HG03432 (cell line): ENCODE data around the gene BRF1.

Experiments used
- ATAC-seq: cut with Tn5 transposase; IDR thresholded peaks from one replicate; pipeline ENCODE4 v1.9.1; 2021; ENCODE audit warnings: mild to moderate bottlenecking, moderate library complexity; ENCODE audit not compliant: unreplicated experiment

BRF1 gene

DNA sequence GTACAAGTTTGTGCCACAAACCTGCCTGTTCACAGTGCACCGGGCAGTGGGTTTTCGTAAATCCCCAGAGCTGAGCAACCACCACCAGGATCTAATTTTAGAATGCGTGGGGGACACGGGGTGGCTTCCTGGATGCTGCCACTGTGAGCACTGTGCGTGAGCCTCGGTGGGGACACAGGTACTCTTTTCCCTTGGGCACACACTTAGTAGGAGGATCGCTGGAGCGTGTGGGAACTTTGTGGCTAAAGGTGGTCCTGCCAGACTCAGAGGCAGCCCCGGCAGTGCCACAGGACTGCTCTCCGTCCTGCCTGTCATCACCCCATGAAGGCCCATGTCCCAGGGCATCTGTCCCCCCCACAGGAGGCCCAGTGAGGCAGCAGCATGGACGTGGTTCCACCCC lies 31.4 kb downstream of the BRF1 start:
- no peak for ATAC-seq

DNA sequence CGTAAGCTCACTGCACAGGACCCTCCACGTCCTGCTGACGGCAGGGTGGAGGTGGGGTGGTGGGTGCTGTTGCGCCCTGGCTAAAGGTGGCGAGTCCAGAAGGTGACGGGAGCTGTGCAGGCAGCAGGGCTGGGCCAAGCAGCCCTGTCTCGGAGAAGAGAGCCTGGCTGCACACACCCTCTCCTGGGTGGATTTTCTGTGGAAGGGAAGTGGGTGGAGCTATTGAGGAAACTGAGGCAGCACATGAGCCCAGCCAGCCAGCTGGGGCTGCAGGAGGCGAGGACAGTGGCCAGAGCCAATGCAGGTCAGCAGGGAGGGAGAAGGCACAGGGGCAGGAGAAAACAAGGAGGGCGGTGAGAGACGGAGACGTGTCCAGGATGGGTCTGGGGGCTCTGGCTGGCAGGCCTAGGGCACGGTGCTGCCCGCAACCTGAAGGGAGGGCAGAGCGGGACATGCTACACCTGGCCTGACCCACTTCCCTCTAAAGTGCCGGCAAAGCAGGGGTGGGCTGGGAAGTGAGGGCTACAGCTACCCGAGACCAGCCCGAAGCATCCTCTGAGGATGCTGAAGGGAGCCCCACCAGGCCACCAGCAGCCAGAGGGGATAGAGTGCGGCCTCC lies 32.0 kb downstream of the BRF1 start:
- ATAC-seq, result no peak

GRCh38 chr14:105267820-105268548 lies 32.8 kb downstream of the BRF1 start:
- no peak for ATAC-seq

- no peak for ATAC-seq
These were observed 39.0 kb downstream of the BRF1 start for GRCh38 chr14:105261781-105262180.

DNA sequence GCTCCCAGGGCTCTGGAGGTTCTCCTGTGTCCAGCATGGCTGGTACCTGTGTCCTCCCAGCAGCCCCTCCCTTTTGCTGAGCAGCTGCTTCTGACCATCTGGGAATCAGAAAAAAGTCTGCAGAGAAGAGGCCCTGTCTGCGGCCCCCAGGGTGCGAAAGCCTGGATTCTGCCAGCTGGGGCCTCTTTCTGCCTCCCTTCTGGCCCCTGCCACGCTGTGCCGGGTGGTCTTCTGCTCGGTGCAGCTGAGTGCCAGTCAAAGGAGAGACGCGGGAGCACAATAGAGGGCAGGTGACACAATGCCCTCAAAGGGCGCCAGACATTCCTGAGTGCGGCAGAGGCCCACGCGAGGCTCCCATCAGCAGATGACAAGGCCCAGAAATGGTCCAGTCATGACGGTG lies 39.8 kb downstream of the BRF1 start:
- no peak for ATAC-seq

GRCh38 chr14:105258846-105259245 lies 42.0 kb downstream of the BRF1 start:
- no peak for ATAC-seq

GRCh38 chr14:105257464-105257863 lies 43.3 kb downstream of the BRF1 start:
- ATAC-seq, result no peak

- ATAC-seq, result no peak
These were observed 44.4 kb downstream of the BRF1 start for GRCh38 chr14:105256292-105256960.

DNA sequence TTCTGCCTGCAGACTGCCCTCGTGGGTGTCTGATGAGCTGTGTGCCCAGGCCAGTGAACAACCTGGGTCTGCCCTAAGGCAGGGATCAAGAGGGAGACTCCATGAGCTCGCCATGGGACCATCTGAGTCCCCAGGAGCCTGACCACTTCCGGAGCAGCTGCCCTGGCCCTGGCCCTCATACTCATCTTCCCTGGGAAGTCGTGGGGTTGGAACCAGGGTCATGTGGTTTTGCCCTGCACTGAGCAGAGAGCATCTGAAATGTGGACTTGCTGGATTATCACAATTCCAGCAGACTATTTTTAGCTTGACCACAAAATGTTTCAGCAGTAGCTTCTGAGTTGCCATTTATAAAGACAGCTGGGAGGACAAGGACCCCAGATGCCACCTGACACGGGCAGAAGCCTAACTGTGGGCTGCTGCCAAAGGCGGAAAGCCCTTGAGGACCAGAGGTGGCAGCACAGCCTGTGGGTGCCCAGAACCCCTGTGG lies 45.7 kb downstream of the BRF1 start:
- no peak for ATAC-seq

DNA sequence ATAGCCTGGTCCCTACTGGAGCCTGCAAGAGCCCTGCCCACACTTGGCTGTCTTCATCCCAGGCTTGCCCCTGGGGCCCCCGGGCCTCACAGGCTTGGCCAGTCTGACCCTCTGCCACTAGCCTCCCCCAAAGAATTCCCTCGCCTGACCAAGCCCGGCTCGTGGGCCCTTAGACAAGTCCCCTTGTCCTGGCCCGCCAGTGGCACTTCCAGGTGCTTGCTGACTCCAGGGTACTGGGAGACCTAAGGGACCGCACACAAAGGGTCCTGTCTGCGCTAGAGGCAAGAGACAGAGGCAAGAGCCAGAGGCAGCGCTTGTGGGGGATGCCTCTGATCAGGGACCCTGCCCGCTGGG lies 47.5 kb downstream of the BRF1 start:
- ATAC-seq, result no peak

GRCh38 chr14:105252552-105253328 lies 48.1 kb downstream of the BRF1 start:
- ATAC-seq, result no peak

GRCh38 chr14:105251920-105252319 lies 48.9 kb downstream of the BRF1 start:
- no peak for ATAC-seq

- ATAC-seq, result no peak
These were observed 49.8 kb downstream of the BRF1 start for GRCh38 chr14:105250986-105251385.

DNA sequence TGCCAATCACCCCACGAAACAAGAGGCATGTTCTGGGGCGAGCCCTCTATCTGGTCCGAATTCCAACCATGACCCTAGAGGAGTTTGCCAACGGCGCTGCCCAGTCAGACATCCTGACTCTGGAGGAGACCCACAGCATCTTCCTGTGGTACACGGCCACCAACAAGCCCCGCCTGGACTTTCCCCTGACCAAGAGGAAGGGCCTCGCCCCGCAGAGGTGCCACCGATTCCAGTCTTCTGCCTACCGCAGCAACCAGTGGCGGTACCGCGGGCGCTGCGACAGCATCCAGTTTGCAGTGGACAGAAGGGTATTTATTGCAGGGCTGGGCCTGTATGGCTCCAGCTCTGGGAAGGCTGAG lies 50.8 kb downstream of the BRF1 start:
- no peak for ATAC-seq

- ATAC-seq, result no peak
These were observed 51.4 kb downstream of the BRF1 start for GRCh38 chr14:105249182-105250007.

DNA sequence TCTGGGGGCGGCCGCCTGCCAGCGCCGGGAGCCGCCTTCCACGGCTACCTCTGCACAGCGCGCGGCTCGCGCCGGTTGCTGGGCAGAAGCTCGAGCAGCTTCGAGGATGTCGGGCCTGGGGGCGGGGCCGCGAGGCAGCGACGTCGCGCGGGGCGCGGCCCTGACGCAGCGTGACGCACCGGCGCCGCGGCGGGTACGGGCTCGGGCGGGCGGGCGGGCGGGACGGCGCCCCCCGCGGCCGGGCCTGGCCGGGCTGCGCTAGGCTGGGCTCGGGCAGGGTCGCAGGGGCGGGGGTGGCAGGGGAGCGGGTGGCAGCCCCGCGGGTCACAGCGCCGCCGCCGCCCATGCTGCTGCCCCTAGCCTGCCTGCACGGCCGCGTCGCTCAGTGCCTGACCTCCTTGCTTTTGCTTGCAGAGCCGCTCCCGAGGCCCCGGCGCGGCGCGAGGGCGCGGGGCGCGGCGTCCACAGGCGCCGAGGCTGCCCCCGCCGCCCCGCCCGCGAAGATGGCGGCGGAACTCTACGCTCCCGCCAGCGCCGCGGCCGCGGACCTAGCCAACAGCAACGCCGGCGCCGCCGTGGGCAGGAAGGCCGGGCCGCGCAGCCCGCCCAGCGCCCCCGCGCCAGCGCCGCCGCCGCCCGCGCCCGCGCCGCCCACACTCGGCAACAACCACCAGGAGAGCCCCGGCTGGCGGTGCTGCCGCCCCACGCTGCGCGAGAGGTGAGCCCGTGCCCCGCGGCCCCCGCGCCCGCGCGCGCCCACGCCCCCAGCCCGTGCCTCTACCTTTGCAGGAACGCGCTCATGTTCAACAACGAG lies 52.2 kb downstream of the BRF1 start, which contains the start of gene BTBD6:
Gene BTBD6 (plus strand): TSS at position 166 of the 814 bp plus-strand sequence. CDS start 179 bp downstream, at position 345.
- ATAC-seq, result peak; percentile 94

GRCh38 chr14:105247715-105248367 lies 53.0 kb downstream of the BRF1 start:
- ATAC-seq, result peak; percentile 26

DNA sequence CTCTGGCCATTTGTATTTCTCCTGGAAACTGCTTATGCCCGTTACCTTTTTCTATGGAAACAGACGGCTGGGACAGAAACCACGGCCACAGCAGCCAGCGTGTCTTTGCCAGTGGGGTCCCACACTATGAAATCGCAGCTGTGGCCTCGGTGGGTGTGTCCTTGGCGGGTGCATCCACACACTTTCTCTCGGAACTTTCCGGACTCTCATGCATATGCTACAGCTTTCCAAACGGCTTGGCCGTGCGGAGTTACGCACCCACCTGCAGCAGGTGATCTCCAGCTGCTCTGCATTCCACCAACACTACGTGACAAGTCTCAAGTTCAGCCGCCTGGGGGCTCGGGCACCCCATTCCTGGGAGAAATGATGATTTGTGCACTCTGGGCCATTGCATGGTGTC lies 53.8 kb downstream of the BRF1 start:
- no peak for ATAC-seq

DNA sequence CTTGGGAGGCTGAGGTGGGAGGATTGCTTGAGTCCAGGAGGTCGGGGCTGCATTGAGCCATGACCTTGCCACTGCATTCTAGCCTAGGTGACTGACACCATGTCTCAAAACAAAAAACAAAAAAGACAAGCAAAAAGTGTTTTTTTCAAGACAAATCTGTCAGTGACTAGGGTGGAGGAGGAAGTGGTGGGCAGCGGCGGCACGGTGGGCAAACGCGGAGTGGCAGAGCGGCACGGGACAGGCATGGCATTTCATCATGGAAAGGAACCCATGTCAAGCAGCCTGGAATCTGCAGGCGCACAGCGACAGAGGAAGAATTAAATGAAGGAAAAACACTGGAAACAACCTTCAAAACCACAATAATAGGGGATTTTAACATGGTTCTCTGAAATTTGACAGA lies 56.5 kb downstream of the BRF1 start:
- ATAC-seq, result no peak
